T1000 (cell line): ENCODE data around the gene HSPA6.
"Not testable (repeated sequence)": the region's sequence is repeated elsewhere in the genome, so short reads cannot be mapped to it uniquely, and the experiment has no call there.

Source experiments
- DNase-seq: peaks from one replicate; lab custom pipeline; 2025; ENCODE audit warnings: mixed read lengths; lab: John Stamatoyannopoulos, UW

HSPA6 gene

GRCh38 chr1:161523817-161524741 lies at the start of gene HSPA6:
HSPA6 (plus strand) TSS chr1:161524540; CDS start chr1:161524659, 119 bp downstream.
- peak; percentile 74 for DNase-seq

GRCh38 chr1:161477711-161478110 lies 46.6 kb upstream of the HSPA6 start:
- DNase-seq = not testable (repeated sequence)

- DNase-seq = no peak
Measured at GRCh38 chr1:161478985-161479384, 45.4 kb upstream of the HSPA6 start.

GRCh38 chr1:161480381-161481035 lies 43.8 kb upstream of the HSPA6 start:
- DNase-seq = no peak

- DNase-seq = no peak
Measured at GRCh38 chr1:161481624-161482392, 42.5 kb upstream of the HSPA6 start.

- no peak for DNase-seq
Measured at GRCh38 chr1:161482610-161483009, 41.7 kb upstream of the HSPA6 start.

- DNase-seq = no peak
Measured at GRCh38 chr1:161483361-161483760, 41.0 kb upstream of the HSPA6 start.

- DNase-seq = no peak
Measured at GRCh38 chr1:161484613-161485012, 39.7 kb upstream of the HSPA6 start.

GRCh38 chr1:161486806-161487741 lies 37.3 kb upstream of the HSPA6 start:
- DNase-seq = no peak

- no peak for DNase-seq
Measured at GRCh38 chr1:161491472-161491871, 32.9 kb upstream of the HSPA6 start.

- no peak for DNase-seq
Measured at GRCh38 chr1:161492827-161493226, 31.5 kb upstream of the HSPA6 start.

GRCh38 chr1:161494091-161494735 lies 30.1 kb upstream of the HSPA6 start:
- DNase-seq = no peak

- DNase-seq = no peak
Measured at GRCh38 chr1:161495490-161495889, 28.9 kb upstream of the HSPA6 start.

- no peak for DNase-seq
Measured at GRCh38 chr1:161497961-161498360, 26.4 kb upstream of the HSPA6 start.

- DNase-seq = no peak
Measured at GRCh38 chr1:161498646-161499045, 25.7 kb upstream of the HSPA6 start.

- no peak for DNase-seq
Measured at GRCh38 chr1:161499099-161500039, 25.0 kb upstream of the HSPA6 start.

GRCh38 chr1:161501234-161501633 lies 23.1 kb upstream of the HSPA6 start:
- DNase-seq = no peak

GRCh38 chr1:161502181-161502580 lies 22.2 kb upstream of the HSPA6 start:
- DNase-seq = no peak

- no peak for DNase-seq
Measured at GRCh38 chr1:161502641-161503393, 21.5 kb upstream of the HSPA6 start.
